Tibial artery (tissue), 4 donors: ENCODE measurements around the gene PRAME.

ENCODE experiments used
- DNase-seq, 2 donors: peaks; one replicate each; pipeline ENCODE4 v3.0.0-alpha.2; 2019
- H3K27ac ChIP-seq, 2 donors: fragments of 200-600 bp; sonication (generic) in 1 of 2; 1 replicate in 1 of 2; 2 replicates in 1 of 2; pipeline ENCODE4 v1.5.1; 2018 to 2019; ENCODE audit warnings: mild to moderate bottlenecking in 1 of 2
- H3K27me3 ChIP-seq, 2 donors: fragments of 200-600 bp; sonication (generic) in 1 of 2; one replicate each; pipeline versions ENCODE4 v1.5.1 to v1.6.0; 2016 to 2019
- H3K36me3 ChIP-seq, 3 donors: fragments of 200-600 bp; sonication (generic) in 2 of 3; one replicate each; pipeline ENCODE4 v1.5.1; 2016 to 2019; ENCODE audit warnings: mild to moderate bottlenecking in 2 of 3
- H3K4me1 ChIP-seq, 4 donors: fragments of 200-600 bp; sonication (generic) in 2 of 4; 1 replicate in 3 of 4; 2 replicates in 1 of 4; pipeline ENCODE4 v1.5.1; 2016 to 2019
- H3K4me3 ChIP-seq, 2 donors: fragments of 200-600 bp; sonication (generic) in 1 of 2; 1 replicate in 1 of 2; 2 replicates in 1 of 2; pipeline ENCODE4 v1.5.1; 2018 to 2019; ENCODE audit warnings: mild to moderate bottlenecking in 2 of 2
- H3K9me3 ChIP-seq, 3 donors: fragments of 200-600 bp; sonication (generic) in 1 of 3; one replicate each; pipeline ENCODE4 v1.5.1; 2016 to 2019
- CTCF ChIP-seq, 2 experiments: fragments of 200-600 bp in 1 of 2; fragments of 450-650 bp in 1 of 2; IDR thresholded peaks; one replicate each; pipeline ENCODE4 v1.5.1; 2017 to 2019; ENCODE audit warnings: antibody characterized with exemption in 2 of 2, mild to moderate bottlenecking in 1 of 2, moderate library complexity in 1 of 2
- intact Hi-C: fragments of 100-400 bp; cut with DNase I; formaldehyde crosslinking; loops from one replicate; pipeline ENCODE4 v1.15.0; 2023; ENCODE audit warnings: low total_unique reads

Gene PRAME

GRCh38 chr22:22555596-22555995, 3.5 kb downstream of the PRAME start:
- no peaks in the 10 kb centered on the region for H3K36me3 ChIP-seq
- H3K9me3 ChIP-seq = no peaks in the 10 kb centered on the region
- H3K27me3 ChIP-seq = peaks cover 0 to under 1% of the 10 kb centered on the region in 2 donors
- no peak overlapping the region for H3K4me3 ChIP-seq
- no peak overlapping the region for H3K27ac ChIP-seq
- no peak for DNase-seq
- H3K4me1 ChIP-seq = no peaks in the 10 kb centered on the region
- intact Hi-C loops = no loop called here
- TF ChIP-seq CTCF (IDR thresholded peaks at IDR 0.05) = no peak

DNA sequence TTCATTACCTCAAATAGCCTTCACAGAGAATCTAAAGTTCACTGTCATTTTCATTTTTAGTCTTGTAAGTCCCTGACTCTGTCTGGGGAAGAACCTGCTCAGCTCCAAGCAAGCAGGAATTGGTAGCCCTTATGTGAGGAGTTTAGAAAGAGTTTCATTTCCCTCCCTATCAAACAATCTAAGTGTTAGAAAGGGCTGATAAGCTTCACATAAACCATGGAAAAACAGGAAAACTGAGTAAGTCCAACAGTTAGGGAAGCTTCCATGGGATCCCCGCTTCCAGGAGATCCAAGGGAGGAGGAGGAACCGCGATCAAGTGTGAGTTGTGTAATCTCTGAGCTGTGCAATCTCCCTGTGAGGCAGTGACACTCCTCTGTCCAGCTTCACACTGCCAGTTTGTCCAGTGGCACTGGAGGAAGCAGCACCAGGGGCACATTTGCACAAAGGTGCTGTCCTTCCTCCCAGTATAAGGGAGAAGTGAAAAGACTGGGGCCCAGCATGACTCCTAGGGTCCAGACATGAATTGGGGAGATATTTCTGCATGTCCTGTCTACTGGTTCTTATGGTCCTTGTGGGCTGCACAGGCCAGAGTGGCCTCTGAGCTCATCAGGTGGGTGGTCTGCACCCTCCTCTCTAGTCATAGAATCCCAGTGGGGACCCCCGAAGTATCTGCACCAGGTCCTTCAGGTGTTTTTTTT, 4.3 kb downstream of the PRAME start:
- Histone ChIP-seq H3K4me1 (no peaks in the 10 kb centered on the region), H3K9me3 (no peaks in the 10 kb centered on the region), H3K27me3 (peaks cover 0 to 6% of the 10 kb centered on the region in 2 donors), H3K36me3 (no peaks in the 10 kb centered on the region), H3K27ac (no peak overlapping the region), H3K4me3 (no peak overlapping the region)
- intact Hi-C loops = no loop called here
- no peak for TF ChIP-seq CTCF (IDR thresholded peaks at IDR 0.05)
- no peak for DNase-seq

DNA sequence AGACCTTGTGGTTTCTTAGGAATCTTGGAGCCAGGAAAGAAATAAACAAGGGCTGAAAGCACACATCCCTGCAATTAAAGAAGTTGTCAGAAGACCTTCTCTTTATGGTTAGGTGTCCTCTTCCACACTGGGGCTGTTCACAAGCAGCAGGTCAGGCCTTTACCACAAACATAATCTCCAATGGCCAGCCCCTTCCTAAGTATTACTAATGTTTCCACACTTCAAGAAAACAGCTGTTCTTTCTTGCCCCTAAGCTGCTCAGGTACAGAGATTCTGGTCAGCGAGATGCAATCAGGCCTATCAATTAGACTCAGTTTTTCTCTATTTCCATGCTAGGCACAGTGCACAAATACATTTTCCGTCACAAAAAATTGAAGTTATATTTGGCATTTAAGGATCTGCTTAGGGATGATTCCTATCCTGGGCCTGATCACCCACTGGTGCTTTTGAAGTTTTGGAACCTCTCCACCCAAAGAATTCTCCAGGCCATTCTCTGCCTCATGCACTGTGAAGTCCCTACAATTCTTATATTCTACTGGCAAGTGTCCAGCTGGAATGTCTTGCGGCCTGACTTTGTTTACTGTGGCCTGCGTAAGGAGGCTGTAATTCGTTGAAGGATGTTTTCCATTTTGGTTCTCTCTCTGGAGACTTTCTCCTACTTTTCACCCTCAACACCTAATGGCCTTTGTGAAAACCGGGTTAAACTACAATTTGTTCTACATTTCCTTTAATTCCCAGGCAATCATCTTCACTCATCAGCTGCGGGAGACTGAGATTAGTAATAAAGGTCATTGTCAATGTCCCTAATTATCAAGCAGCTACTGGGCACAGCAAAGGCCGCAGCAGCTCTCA, 5.1 kb downstream of the PRAME start:
- no peak for TF ChIP-seq CTCF (IDR thresholded peaks at IDR 0.05)
- Histone ChIP-seq H3K27me3 (peaks cover 0 to 6% of the 10 kb centered on the region in 2 donors), H3K27ac (no peak overlapping the region), H3K36me3 (no peaks in the 10 kb centered on the region), H3K4me1 (no peaks in the 10 kb centered on the region), H3K4me3 (no peak overlapping the region), H3K9me3 (no peaks in the 10 kb centered on the region)
- DNase-seq = no peak
- intact Hi-C loops = no loop called here

DNA sequence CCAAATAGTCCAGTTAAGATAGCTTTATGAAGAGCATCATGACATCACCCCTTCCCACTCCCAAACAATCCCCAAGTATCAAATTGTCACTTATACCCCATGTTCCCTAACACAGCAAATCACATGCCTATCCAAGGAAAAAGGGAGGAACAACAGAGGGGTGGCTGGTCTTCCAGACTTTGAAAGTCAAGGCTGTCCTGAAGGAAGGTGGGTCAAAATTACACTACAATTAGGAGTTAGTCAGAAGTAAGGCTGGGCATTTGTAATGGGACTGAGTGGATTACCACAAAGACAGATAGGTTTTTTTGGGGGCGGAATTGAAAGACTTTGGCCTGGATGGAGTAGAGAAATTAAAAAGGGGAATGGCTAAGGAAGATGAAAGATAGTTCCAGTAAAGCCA, 5.9 kb downstream of the PRAME start:
- Histone ChIP-seq H3K27me3 (peaks cover 0 to 6% of the 10 kb centered on the region in 2 donors), H3K36me3 (no peaks in the 10 kb centered on the region), H3K9me3 (no peaks in the 10 kb centered on the region), H3K4me1 (no peaks in the 10 kb centered on the region), H3K27ac (no peak overlapping the region), H3K4me3 (no peak overlapping the region)
- no peak for TF ChIP-seq CTCF (IDR thresholded peaks at IDR 0.05)
- intact Hi-C loops = no loop called here
- DNase-seq = no peak

DNA sequence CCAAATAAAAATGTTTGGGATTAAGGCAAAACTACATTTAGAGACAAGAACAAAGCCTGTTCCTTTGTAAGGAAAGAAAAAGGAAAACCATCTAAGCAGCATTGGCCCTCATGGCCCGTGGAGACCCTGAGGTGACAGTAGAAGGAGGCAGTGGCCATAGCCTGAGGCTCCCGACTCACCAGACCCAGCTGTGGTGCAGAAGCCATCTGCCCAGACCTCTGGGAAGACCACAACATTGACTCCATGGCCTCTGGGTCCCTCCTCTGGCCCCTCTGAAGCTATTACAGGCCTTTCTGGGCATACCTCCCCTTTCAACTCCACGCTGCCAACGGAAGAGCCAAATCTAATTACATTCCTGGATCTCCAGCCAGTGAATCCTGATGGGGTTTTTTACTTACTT, 6.4 kb downstream of the PRAME start:
- DNase-seq = no peak
- Histone ChIP-seq H3K4me1 (no peaks in the 10 kb centered on the region), H3K9me3 (no peaks in the 10 kb centered on the region), H3K27me3 (peaks cover 0 to 6% of the 10 kb centered on the region in 2 donors), H3K4me3 (no peak overlapping the region), H3K27ac (no peak overlapping the region), H3K36me3 (no peaks in the 10 kb centered on the region)
- no peak for TF ChIP-seq CTCF (IDR thresholded peaks at IDR 0.05)
- intact Hi-C loops = no loop called here
